UCSD-AML1 (cell line): Measurements from ENCODE around the gene OR10G2.
"Not testable (repeated sequence)": the region's sequence is repeated elsewhere in the genome, so short reads cannot be mapped to it uniquely, and the experiment has no call there.

Source experiments
- DNase-seq: peaks from one replicate; lab custom pipeline; 2025; ENCODE audit not compliant: unreplicated experiment; lab: John Stamatoyannopoulos, UW

Gene OR10G2

GRCh38 chr14:21634840-21635239 lies at the start of gene OR10G2:
Gene OR10G2 (minus strand): TSS chr14:21634940. CDS start chr14:21634842, 98 bp downstream.
- no peak for DNase-seq

GRCh38 chr14:21680072-21680471 lies 45.3 kb upstream of the OR10G2 start:
- DNase-seq = no peak

- no peak for DNase-seq
These were observed 40.8 kb upstream of the OR10G2 start for GRCh38 chr14:21675566-21675965.

- DNase-seq = no peak
These were observed 39.0 kb upstream of the OR10G2 start, which contains the start of gene OR4E1 for GRCh38 chr14:21673718-21674117. Gene OR4E1 (minus strand): TSS chr14:21673818. CDS start chr14:21670935, 2,883 bp downstream.

- no peak for DNase-seq
These were observed 37.4 kb upstream of the OR10G2 start for GRCh38 chr14:21672116-21672515.

GRCh38 chr14:21671371-21671770 lies 36.6 kb upstream of the OR10G2 start:
- no peak for DNase-seq

- no peak for DNase-seq
These were observed 34.5 kb upstream of the OR10G2 start for GRCh38 chr14:21669284-21669683.

- DNase-seq = no peak
These were observed 33.6 kb upstream of the OR10G2 start for GRCh38 chr14:21668377-21668776.

- DNase-seq = no peak
These were observed 22.2 kb upstream of the OR10G2 start for GRCh38 chr14:21656980-21657379.

GRCh38 chr14:21654215-21654614 lies 19.5 kb upstream of the OR10G2 start:
- DNase-seq = no peak

GRCh38 chr14:21653331-21653885 lies 18.7 kb upstream of the OR10G2 start, which contains the start of gene OR4E2:
Gene OR4E2 (plus strand): TSS chr14:21653835. CDS start chr14:21665083, 11,248 bp downstream.
- DNase-seq = no peak

GRCh38 chr14:21652209-21652808 lies 17.6 kb upstream of the OR10G2 start:
- DNase-seq = peak; percentile 11

GRCh38 chr14:21647380-21647779 lies 12.6 kb upstream of the OR10G2 start:
- DNase-seq = no peak

- no peak for DNase-seq
These were observed 8.7 kb upstream of the OR10G2 start for GRCh38 chr14:21643407-21643806.

- no peak for DNase-seq
These were observed 7.9 kb upstream of the OR10G2 start for GRCh38 chr14:21642683-21643082.

GRCh38 chr14:21631084-21631483 lies 3.7 kb downstream of the OR10G2 start:
- no peak for DNase-seq

GRCh38 chr14:21630503-21630902 lies 4.2 kb downstream of the OR10G2 start:
- DNase-seq = not testable (repeated sequence)

- no peak for DNase-seq
These were observed 8.1 kb downstream of the OR10G2 start for GRCh38 chr14:21626491-21627230.

GRCh38 chr14:21617614-21618013 lies 17.1 kb downstream of the OR10G2 start:
- DNase-seq = no peak

GRCh38 chr14:21614240-21614639 lies 20.5 kb downstream of the OR10G2 start:
- DNase-seq = no peak

GRCh38 chr14:21612324-21612723 lies 22.4 kb downstream of the OR10G2 start:
- DNase-seq = no peak

GRCh38 chr14:21602181-21602580 lies 32.6 kb downstream of the OR10G2 start:
- DNase-seq = not testable (repeated sequence)
